NCI-H2029 treated with DMSO at 0.1 percent for 48 hours (cell line): ENCODE measurements around the gene NUAK1.

ENCODE experiments used
- DNase-seq: peaks from one replicate; lab custom pipeline; 2025; lab: John Stamatoyannopoulos, UW

NUAK1 gene

DNA sequence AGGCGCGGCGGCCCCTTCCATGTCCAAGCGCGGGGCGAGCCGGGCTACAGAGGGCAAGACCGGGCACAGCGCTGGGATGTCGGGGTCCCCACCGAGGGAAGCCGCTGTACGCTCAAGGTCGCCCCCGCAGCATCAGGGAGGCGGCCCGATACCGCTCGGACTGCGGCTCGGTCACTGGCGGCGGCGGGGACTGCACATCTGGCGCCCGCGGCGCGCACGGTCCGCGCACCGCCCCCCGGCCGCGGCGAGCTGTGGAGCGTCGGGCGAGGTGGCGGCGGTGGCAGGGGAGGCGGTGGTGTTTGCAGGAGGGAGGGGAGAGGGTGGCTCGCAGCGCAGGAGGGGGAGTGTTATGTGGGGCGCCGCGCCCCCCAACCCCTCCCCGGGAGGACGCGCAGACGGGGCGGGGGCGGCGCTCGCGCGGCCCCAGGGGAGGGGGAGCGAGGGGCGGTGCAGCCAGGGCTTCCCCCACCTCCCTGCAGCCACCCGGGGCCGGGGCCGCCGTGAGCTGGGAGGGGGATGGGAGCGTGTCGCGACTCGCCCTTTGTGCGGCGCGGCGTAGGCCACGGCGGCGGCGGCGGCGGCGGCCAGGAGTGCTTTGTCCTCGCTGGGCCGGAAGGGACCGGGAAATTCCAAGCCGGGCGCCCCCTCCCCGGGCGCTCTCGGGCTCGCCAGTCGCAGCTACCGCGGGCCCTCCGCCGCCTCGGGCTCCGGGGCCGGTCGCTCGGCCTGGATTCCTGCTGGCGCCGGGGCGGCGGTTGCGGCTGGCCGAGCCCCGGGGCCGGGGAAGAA, at the start of gene NUAK1:
Gene NUAK1 (minus strand): TSS at position 322 of the 789 bp plus-strand sequence. CDS start 301 bp downstream, at position 21.
- peak; percentile 12 for DNase-seq

DNA sequence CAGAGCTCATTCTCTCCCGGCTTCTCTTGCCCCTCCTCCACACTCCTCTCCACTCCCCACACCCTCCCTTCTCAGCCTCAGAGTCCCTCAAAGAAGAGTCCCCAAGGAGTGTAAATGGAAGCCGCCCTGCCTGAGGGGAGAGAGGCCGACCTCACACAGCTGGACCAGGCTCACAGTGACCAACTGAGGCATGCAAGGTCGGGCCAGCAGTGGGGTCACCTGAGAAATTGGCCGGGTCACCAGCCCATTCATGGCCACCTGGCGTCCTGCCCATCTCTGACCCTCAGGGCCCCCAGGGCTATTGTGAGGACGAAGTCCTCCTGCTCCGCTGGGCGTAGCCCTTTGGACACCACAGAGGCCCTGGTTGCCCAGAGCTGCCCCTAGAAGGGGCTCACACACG, 49.5 kb upstream of the NUAK1 start:
- DNase-seq = no peak

DNA sequence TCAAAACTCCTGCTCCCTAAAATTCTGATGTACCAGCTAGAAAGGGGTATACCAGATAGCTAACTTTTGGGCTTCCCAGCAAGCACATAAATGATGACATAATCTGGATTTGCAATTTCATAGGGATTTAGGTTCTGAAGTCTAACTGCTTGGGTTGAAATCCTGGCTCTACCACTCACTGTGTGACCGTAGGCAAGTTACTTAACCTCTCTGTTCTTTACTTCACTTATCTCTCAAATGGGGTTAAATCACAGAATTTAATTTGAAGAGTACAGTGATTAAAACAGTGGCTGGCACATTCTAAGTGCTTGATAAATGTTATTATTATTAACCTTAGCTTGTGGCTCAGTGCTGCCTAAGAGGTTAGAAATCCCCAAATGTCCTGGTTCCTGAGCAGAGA, 49.1 kb upstream of the NUAK1 start:
- no peak for DNase-seq

GRCh38 chr12:106187155-106187789, 48.5 kb upstream of the NUAK1 start:
- DNase-seq = no peak

DNA sequence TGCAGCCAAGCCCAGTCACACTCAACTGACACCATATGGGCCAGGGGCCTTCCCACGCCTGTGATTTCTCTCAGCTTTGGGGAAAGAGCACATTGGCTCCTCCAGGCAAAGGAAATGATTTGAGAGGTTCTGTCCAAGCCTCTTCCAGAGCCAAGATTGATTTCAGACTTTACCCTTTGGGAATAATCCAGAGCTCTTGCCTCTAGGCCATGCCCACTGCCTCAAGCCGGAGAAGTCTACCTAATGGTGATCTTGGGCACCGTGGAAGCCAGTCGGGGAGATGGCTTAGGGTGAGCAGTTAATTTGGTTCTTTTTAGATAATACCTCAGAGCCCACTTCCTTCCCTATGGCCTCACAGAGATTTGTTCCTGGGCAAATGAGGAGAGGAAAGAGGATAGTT, 45.0 kb upstream of the NUAK1 start:
- no peak for DNase-seq

GRCh38 chr12:106181401-106182114, 42.8 kb upstream of the NUAK1 start:
- DNase-seq = no peak

DNA sequence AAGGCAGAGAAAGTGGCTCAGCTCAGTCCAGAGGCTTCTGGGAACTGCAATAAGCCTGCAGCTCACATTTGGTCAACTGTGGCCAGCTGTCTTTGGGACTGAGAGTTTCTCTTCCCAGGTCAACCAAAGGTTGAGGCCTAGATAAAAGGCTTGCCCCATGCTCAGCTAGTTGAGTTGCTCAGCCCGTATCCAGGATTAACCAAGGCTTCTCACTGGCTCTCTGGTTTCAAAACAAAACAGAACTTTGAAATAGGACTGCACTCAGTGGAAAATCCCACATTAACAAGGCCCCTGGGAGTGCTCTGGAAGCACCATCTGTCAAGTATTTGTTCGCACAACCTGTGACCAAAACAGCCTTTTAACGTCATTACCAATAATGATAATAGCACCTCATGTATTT, 40.3 kb upstream of the NUAK1 start:
- no peak for DNase-seq

- no peak for DNase-seq
Observed at GRCh38 chr12:106178562-106178961, 39.8 kb upstream of the NUAK1 start.

DNA sequence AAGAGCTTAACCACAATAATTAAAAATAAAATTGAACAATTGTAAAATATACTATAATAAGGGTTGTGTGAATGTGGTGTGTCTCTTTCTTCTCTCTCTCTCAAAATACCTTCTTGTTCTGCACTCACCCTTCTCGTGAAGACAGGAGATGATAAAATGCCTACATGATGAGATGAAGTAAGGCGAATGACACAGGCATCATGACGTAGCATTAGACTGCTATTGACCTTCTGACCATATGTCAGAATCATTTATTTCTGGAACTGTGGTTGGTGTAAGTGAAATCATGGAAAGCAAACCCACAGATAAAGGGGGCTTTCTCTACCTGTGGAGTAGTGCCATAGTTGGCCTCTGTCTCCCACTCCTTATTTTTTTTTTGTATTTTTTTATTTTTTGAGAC, 37.8 kb upstream of the NUAK1 start:
- no peak for DNase-seq

GRCh38 chr12:106174876-106175275, 36.1 kb upstream of the NUAK1 start:
- no peak for DNase-seq

GRCh38 chr12:106173442-106173841, 34.7 kb upstream of the NUAK1 start:
- DNase-seq = no peak

DNA sequence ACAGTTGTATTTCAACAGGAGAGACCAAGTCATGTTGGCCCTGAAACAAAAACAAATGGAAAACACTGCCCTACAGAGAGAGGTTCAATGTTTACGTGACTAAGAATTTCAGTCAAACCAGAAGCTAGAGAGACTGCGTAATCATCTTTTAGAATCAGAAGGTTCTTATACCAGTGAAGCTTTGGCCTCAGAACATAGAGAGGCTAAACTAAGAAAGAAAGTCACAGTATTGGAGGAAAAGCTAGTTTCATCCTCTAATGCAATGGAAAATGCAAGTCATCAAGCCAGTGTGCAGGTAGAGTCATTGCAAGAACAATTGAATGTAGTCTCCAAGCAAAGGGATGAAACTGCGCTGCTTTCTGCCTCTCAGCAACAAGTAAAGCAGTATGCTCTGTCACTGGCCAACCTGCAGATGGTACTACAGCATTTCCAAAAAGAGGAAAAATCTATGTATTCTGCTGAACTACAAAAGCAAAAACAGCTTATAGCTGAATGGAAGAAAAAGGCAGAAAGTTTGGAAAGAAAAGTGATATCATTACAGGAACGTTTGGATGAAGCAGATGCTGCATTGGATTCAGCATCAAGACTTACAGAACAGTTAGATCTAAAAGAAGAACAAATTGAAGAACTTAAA, 32.5 kb upstream of the NUAK1 start:
- DNase-seq = no peak

DNA sequence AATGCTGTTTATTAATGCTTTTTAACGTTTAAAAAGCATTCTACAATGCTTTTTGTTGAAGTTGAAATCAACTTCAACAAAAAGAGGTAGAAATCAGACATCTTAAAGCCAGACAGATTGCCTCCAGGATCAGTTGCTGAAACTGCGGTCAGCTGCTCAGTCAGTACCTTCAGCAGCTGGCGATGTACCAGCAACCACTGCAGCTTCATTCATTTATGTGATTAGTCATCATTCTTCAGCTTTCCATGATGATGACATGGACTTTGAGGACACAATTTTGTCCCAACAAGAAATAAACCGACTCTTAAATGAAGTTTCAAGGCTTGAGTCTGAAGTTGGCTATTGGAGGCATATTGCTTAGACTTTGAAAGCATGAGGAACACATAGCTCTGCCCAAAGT, 31.5 kb upstream of the NUAK1 start:
- DNase-seq = no peak

GRCh38 chr12:106163712-106164111, 25.0 kb upstream of the NUAK1 start:
- DNase-seq = no peak

- DNase-seq = no peak
Observed at GRCh38 chr12:106161491-106161890, 22.7 kb upstream of the NUAK1 start.

GRCh38 chr12:106160915-106161314, 22.2 kb upstream of the NUAK1 start:
- no peak for DNase-seq

DNA sequence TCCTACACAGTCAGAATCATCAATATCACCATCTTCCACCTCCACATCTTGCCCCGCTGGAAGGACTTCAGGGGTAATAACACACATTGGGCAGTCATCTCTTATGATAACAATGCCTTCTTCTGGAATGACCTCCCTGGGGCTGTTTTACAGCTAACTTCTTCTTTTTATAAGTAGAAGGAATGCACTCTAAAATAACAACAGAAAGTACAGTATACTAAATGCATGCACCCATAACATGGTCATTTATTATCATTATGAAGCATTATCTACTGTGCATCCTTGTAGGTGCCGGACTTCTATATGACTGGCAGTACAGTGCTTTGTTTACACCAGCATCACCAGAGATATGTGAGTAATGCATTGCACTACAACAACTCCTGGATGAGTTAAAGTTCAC, 19.0 kb upstream of the NUAK1 start:
- DNase-seq = no peak

- DNase-seq = no peak
Observed at GRCh38 chr12:106154751-106155273, 16.1 kb upstream of the NUAK1 start.

GRCh38 chr12:106152334-106152733, 13.6 kb upstream of the NUAK1 start:
- DNase-seq = peak; percentile 53

DNA sequence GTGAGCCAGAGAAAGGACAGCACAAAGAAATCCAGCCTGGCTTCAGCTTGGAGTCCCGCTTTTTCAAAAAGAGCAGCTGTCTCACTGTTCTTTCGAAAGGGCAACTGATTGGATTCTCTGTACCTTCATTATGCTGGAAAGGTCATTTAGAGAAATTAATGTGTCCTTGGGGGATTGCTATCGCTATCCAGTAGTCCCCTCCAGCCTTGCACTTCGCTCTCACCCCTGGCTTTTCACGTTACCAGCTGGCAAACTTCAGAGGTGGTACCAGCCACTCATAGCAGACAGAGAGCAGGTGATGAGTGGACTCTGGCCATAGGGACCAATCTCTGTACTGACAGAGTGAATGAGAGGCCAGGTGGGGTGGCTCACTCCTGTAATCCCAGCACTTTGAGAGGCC, 11.8 kb upstream of the NUAK1 start:
- DNase-seq = no peak

DNA sequence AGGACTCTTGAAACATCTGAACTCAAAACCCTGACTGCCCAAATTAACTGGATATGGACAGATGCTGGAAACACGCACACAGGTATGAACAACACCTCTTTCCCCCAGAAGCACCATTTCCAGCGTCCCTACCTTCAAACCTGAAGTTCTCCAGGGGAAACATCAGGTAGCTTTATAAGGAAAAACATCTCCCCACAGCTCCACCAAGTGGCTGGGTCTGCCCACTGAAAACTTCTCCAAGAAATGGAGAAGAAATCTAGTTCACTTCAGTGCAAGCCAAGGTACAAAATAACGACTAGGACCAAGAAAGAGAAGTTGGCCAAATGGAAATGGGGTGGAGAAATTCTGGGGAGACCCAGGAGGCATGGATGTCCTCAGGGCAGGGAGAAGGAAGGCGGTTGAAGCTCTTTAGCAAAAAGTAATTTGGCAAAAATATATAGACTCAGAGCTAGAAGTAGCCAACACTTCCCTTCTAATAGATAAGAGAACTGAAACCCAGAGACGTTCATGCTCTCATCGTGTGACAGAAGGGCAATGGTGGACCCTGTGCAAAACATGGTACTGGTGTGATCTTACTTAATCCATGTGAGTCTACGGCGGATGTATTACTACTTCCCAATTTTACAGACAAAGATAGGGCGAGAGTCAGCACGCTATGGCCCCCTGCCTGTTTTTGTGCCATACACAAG, 10.5 kb upstream of the NUAK1 start:
- no peak for DNase-seq

DNA sequence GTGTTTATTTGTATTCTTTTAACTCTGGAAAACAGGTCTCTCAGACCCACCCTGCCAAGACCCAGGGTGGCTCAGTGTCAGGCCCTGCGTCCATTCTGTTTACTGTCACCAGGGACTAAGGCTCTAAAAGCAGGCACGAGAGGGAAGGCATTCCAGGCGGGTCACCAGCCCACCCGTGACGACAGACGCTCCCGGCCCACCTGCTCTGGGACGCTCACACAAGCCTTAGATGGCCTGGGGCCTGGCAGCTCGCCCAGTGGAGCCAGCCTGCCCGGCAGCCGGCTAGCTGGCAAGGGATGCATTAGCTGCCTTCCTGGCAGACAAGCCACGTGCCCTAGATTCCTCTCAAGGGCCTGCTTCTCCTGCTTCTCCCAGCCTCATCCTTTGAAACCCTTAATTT, 9.2 kb upstream of the NUAK1 start:
- DNase-seq = peak; percentile 79
